Keratinocyte (primary cell): Measurements from ENCODE around the gene JRKL.
A peak's percentile ranks its signal among the peaks of the same experiment; 100 is the strongest.

Source experiments
- CTCF ChIP-seq, 3 experiments: IDR thresholded peaks in 1 of 3; conservative IDR thresholded peaks in 1 of 3; optimal IDR thresholded peaks in 1 of 3; 2 replicates in 2 of 3; 3 replicates in 1 of 3; pipeline versions ENCODE3 to v1.5.1; 2011; ENCODE audit warnings: low read length in 3 of 3, mild to moderate bottlenecking in 3 of 3, moderate library complexity in 2 of 3, control low read depth in 1 of 3, inconsistent platforms in 1 of 3; ENCODE audit not compliant: insufficient read depth in 2 of 3; ENCODE audit errors: extremely low read depth in 1 of 3
- EZH2 ChIP-seq: IDR thresholded peaks from one replicate; pipeline ENCODE4 v1.6.1; 2012; ENCODE audit warnings: inconsistent platforms, mild to moderate bottlenecking, low read length, moderate library complexity

- TF ChIP-seq CTCF (optimal IDR thresholded peaks at IDR 0.05 in 1 of 3, IDR thresholded peaks at IDR 0.05 in 1 of 3, conservative IDR thresholded peaks at IDR 0.05 in 1 of 3; ENCODE audit: extremely low read depth in 1 of 3, insufficient read depth in 2 of 3, low read length in 3 of 3) (peak; percentile 35 to 57 (median 47)), EZH2 (no peak)
Measured at GRCh38 chr11:96341211-96342013, 48.4 kb upstream of the JRKL start.
